ENCODE results near the gene SLC16A7. TPM values are rescaled to one million over a fixed set of nuclear protein-coding genes. Genes with fewer than 3 reads are reported as not detected.

The SLC16A7 gene
- total and polyA plus RNA-seq, 4 donors, result 0.88 to 60.2 (median 25.6) TPM

- ATAC-seq (ENCODE audit: low FRiP score) (no peak), DNase-seq (no peak)
- Histone ChIP-seq H3K9me3 (ENCODE audit: control insufficient read depth, low read length) (no peaks in the 10 kb centered on the region), H3K27me3 (ENCODE audit: control insufficient read depth in 1 of 2, insufficient read depth in 2 of 2, low read length in 1 of 2) (no peaks in the 10 kb centered on the region), H3K27ac (ENCODE audit: low read depth in 1 of 2, low read length in 2 of 2) (no peak overlapping the region), H3K4me1 (ENCODE audit: control insufficient read depth in 1 of 2, insufficient read depth in 2 of 2, low read length in 2 of 2) (peaks cover 0 to under 1% of the 10 kb centered on the region in 2 donors), H3K4me3 (ENCODE audit: low read length in 2 of 2) (no peak overlapping the region), H3K36me3 (ENCODE audit: control insufficient read depth in 1 of 2, insufficient read depth in 2 of 2, low read length in 1 of 2) (no peaks in the 10 kb centered on the region)
- WGBS, 2 donors, result 10 to 16% methylated on average over 1 of the region's 1 CpG
- intact Hi-C loops (cut with DNase I), result no loop called here
Observed at GRCh38 chr12:59632408-59632807, 36.6 kb downstream of the SLC16A7 start.

GRCh38 chr12:59634254-59634653 is 38.4 kb downstream of the SLC16A7 start:
- no peaks in the 10 kb centered on the region for H3K27me3 ChIP-seq (ENCODE audit: control insufficient read depth in 1 of 2, insufficient read depth in 2 of 2, low read length in 1 of 2)
- no peaks in the 10 kb centered on the region for H3K9me3 ChIP-seq (ENCODE audit: control insufficient read depth, low read length)
- ATAC-seq (ENCODE audit: low FRiP score), result no peak
- no peak for DNase-seq
- H3K36me3 ChIP-seq (ENCODE audit: control insufficient read depth in 1 of 2, insufficient read depth in 2 of 2, low read length in 1 of 2), result no peaks in the 10 kb centered on the region
- WGBS, 2 donors, result 82 to 86% methylated on average over 1 of the region's 1 CpG
- intact Hi-C loops (cut with DNase I), result no loop called here
- H3K27ac ChIP-seq (ENCODE audit: low read depth in 1 of 2, low read length in 2 of 2), result no peak overlapping the region
- no peak overlapping the region for H3K4me3 ChIP-seq (ENCODE audit: low read length in 2 of 2)
- peaks cover 0 to 4% of the 10 kb centered on the region in 2 donors for H3K4me1 ChIP-seq (ENCODE audit: control insufficient read depth in 1 of 2, insufficient read depth in 2 of 2, low read length in 2 of 2)

GRCh38 chr12:59636945-59637691 is 41.3 kb downstream of the SLC16A7 start:
- intact Hi-C loops (cut with DNase I), result loop anchor here in 1 of 2 donors (5.0 kb wide), 1 partner anchor 35 kb away; no protein-coding TSS in a partner anchor
- ATAC-seq (ENCODE audit: low FRiP score) (no peak), DNase-seq (no peak)
- Histone ChIP-seq H3K4me1 (ENCODE audit: control insufficient read depth in 1 of 2, insufficient read depth in 2 of 2, low read length in 2 of 2) (peaks cover 2 to 4% of the 10 kb centered on the region in 2 donors), H3K4me3 (ENCODE audit: low read length in 2 of 2) (no peak overlapping the region), H3K9me3 (ENCODE audit: control insufficient read depth, low read length) (no peaks in the 10 kb centered on the region), H3K27me3 (ENCODE audit: control insufficient read depth in 1 of 2, insufficient read depth in 2 of 2, low read length in 1 of 2) (no peaks in the 10 kb centered on the region), H3K36me3 (ENCODE audit: control insufficient read depth in 1 of 2, insufficient read depth in 2 of 2, low read length in 1 of 2) (no peaks in the 10 kb centered on the region), H3K27ac (ENCODE audit: low read depth in 1 of 2, low read length in 2 of 2) (no peak overlapping the region)
- WGBS, 2 donors, result 83 to 87% methylated on average over 5 of the region's 5 CpGs

- H3K27ac ChIP-seq (ENCODE audit: low read depth in 1 of 2, low read length in 2 of 2), result no peak overlapping the region
- H3K4me1 ChIP-seq (ENCODE audit: control insufficient read depth in 1 of 2, insufficient read depth in 2 of 2, low read length in 2 of 2), result peaks cover 2 to 4% of the 10 kb centered on the region in 2 donors
- intact Hi-C loops (cut with DNase I), result loop anchor here in 1 of 2 donors (5.0 kb wide), 1 partner anchor 35 kb away; no protein-coding TSS in a partner anchor
- no peak for DNase-seq
- no peaks in the 10 kb centered on the region for H3K36me3 ChIP-seq (ENCODE audit: control insufficient read depth in 1 of 2, insufficient read depth in 2 of 2, low read length in 1 of 2)
- no peaks in the 10 kb centered on the region for H3K27me3 ChIP-seq (ENCODE audit: control insufficient read depth in 1 of 2, insufficient read depth in 2 of 2, low read length in 1 of 2)
- H3K9me3 ChIP-seq (ENCODE audit: control insufficient read depth, low read length), result no peaks in the 10 kb centered on the region
- ATAC-seq (ENCODE audit: low FRiP score), result no peak
- no peak overlapping the region for H3K4me3 ChIP-seq (ENCODE audit: low read length in 2 of 2)
Observed at GRCh38 chr12:59637692-59638070, 41.9 kb downstream of the SLC16A7 start.

- Histone ChIP-seq H3K4me3 (ENCODE audit: low read length in 2 of 2) (no peak overlapping the region), H3K4me1 (ENCODE audit: control insufficient read depth in 1 of 2, insufficient read depth in 2 of 2, low read length in 2 of 2) (peaks cover 0 to 2% of the 10 kb centered on the region in 2 donors), H3K27ac (ENCODE audit: low read depth in 1 of 2, low read length in 2 of 2) (no peak overlapping the region), H3K9me3 (ENCODE audit: control insufficient read depth, low read length) (no peaks in the 10 kb centered on the region), H3K36me3 (ENCODE audit: control insufficient read depth in 1 of 2, insufficient read depth in 2 of 2, low read length in 1 of 2) (peaks cover 0 to 2% of the 10 kb centered on the region in 2 donors), H3K27me3 (ENCODE audit: control insufficient read depth in 1 of 2, insufficient read depth in 2 of 2, low read length in 1 of 2) (no peaks in the 10 kb centered on the region)
- WGBS, 2 donors, result 51 to 52% methylated on average over 3 of the region's 3 CpGs
- no peak for ATAC-seq (ENCODE audit: low FRiP score)
- no peak for DNase-seq
- intact Hi-C loops (cut with DNase I), result no loop called here
Observed at GRCh38 chr12:59643550-59643949, 47.7 kb downstream of the SLC16A7 start.

- no peak for DNase-seq
- no peak overlapping the region for H3K4me3 ChIP-seq (ENCODE audit: low read length in 2 of 2)
- H3K36me3 ChIP-seq (ENCODE audit: control insufficient read depth in 1 of 2, insufficient read depth in 2 of 2, low read length in 1 of 2), result peaks cover 0 to 2% of the 10 kb centered on the region in 2 donors
- no peak for ATAC-seq (ENCODE audit: low FRiP score)
- no peaks in the 10 kb centered on the region for H3K4me1 ChIP-seq (ENCODE audit: control insufficient read depth in 1 of 2, insufficient read depth in 2 of 2, low read length in 2 of 2)
- H3K27me3 ChIP-seq (ENCODE audit: control insufficient read depth in 1 of 2, insufficient read depth in 2 of 2, low read length in 1 of 2), result no peaks in the 10 kb centered on the region
- intact Hi-C loops (cut with DNase I), result no loop called here
- WGBS, 2 donors, result 97 to 100% methylated on average over 1 of the region's 1 CpG
- H3K27ac ChIP-seq (ENCODE audit: low read depth in 1 of 2, low read length in 2 of 2), result no peak overlapping the region
- H3K9me3 ChIP-seq (ENCODE audit: control insufficient read depth, low read length), result no peaks in the 10 kb centered on the region
Observed at GRCh38 chr12:59645242-59645641, 49.4 kb downstream of the SLC16A7 start.

- Histone ChIP-seq H3K36me3 (ENCODE audit: control insufficient read depth in 1 of 2, insufficient read depth in 2 of 2, low read length in 1 of 2) (peaks cover 0 to 2% of the 10 kb centered on the region in 2 donors), H3K27me3 (ENCODE audit: control insufficient read depth in 1 of 2, insufficient read depth in 2 of 2, low read length in 1 of 2) (no peaks in the 10 kb centered on the region), H3K9me3 (ENCODE audit: control insufficient read depth, low read length) (no peaks in the 10 kb centered on the region), H3K4me1 (ENCODE audit: control insufficient read depth in 1 of 2, insufficient read depth in 2 of 2, low read length in 2 of 2) (peaks cover 1 to 6% of the 10 kb centered on the region in 2 donors), H3K4me3 (ENCODE audit: low read length in 2 of 2) (no peak overlapping the region), H3K27ac (ENCODE audit: low read depth in 1 of 2, low read length in 2 of 2) (no peak overlapping the region)
- intact Hi-C loops (cut with DNase I), result no loop called here
- DNase-seq (no peak), ATAC-seq (ENCODE audit: low FRiP score) (no peak)
Observed at GRCh38 chr12:59646636-59647035, 50.8 kb downstream of the SLC16A7 start.

- no peak for ATAC-seq (ENCODE audit: low FRiP score)
- Histone ChIP-seq H3K9me3 (ENCODE audit: control insufficient read depth, low read length) (no peaks in the 10 kb centered on the region), H3K4me3 (ENCODE audit: low read length in 2 of 2) (no peak overlapping the region), H3K27ac (ENCODE audit: low read depth in 1 of 2, low read length in 2 of 2) (no peak overlapping the region), H3K27me3 (ENCODE audit: control insufficient read depth in 1 of 2, insufficient read depth in 2 of 2, low read length in 1 of 2) (no peaks in the 10 kb centered on the region), H3K4me1 (ENCODE audit: control insufficient read depth in 1 of 2, insufficient read depth in 2 of 2, low read length in 2 of 2) (peaks cover 1 to 6% of the 10 kb centered on the region in 2 donors), H3K36me3 (ENCODE audit: control insufficient read depth in 1 of 2, insufficient read depth in 2 of 2, low read length in 1 of 2) (peaks cover 0 to 2% of the 10 kb centered on the region in 2 donors)
- intact Hi-C loops (cut with DNase I), result no loop called here
- DNase-seq, result no peak
- WGBS, 2 donors, result 96 to 98% methylated on average over 2 of the region's 2 CpGs
Observed at GRCh38 chr12:59649203-59649602, 53.4 kb downstream of the SLC16A7 start.

GRCh38 chr12:59650588-59651228 is 54.9 kb downstream of the SLC16A7 start:
- ATAC-seq (ENCODE audit: low FRiP score) (no peak), DNase-seq (no peak)
- Histone ChIP-seq H3K4me1 (ENCODE audit: control insufficient read depth in 1 of 2, insufficient read depth in 2 of 2, low read length in 2 of 2) (peaks cover 1 to 6% of the 10 kb centered on the region in 2 donors), H3K27ac (ENCODE audit: low read depth in 1 of 2, low read length in 2 of 2) (no peak overlapping the region), H3K4me3 (ENCODE audit: low read length in 2 of 2) (no peak overlapping the region), H3K9me3 (ENCODE audit: control insufficient read depth, low read length) (no peaks in the 10 kb centered on the region), H3K36me3 (ENCODE audit: control insufficient read depth in 1 of 2, insufficient read depth in 2 of 2, low read length in 1 of 2) (peaks cover 0 to 2% of the 10 kb centered on the region in 2 donors), H3K27me3 (ENCODE audit: control insufficient read depth in 1 of 2, insufficient read depth in 2 of 2, low read length in 1 of 2) (no peaks in the 10 kb centered on the region)
- intact Hi-C loops (cut with DNase I), result no loop called here
- WGBS, 2 donors, result 35 to 36% methylated on average over 3 of the region's 3 CpGs
